Activated CD4-positive, alpha-beta T cell treated with anti-CD3 and anti-CD28 coated beads, Interleukin-2, amount 50 U/mL, for 4 hours (primary cell): ENCODE measurements around the gene STATH.
"Not testable (repeated sequence)": the region's sequence is repeated elsewhere in the genome, so short reads cannot be mapped to it uniquely, and the experiment has no call there.

Source experiments
- DNase-seq, 2 experiments: peaks; one replicate each; pipeline ENCODE4 v3.0.0-alpha.2; 2020

STATH gene

GRCh38 chr4:69995526-69996016, at the start of gene STATH:
Gene STATH, plus strand, starts transcription at chr4:69995966. Its CDS starts 2,472 bp downstream, at chr4:69998438.
- DNase-seq: no peak

DNA sequence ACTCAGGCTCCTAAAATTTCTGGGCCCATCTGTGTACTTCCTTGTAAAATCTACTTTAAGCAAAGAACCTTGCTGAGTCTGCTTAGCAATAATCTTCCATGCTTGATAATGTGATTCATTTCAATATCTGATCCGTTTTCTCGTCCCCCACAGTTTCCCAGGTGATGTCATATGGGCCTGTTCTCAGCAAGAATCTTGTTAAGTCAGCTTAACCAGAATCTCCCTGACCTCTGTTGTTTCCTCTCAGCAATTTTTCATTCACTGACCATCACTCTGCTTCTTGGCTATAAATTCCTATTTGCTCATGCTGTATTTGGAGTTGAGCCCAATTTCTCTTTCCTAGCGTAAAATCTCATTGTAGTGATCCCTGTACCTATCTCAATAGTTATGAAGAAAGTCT, 44.2 kb upstream of the STATH start:
- DNase-seq: no peak

GRCh38 chr4:69957209-69957608, 38.6 kb upstream of the STATH start:
- no peak for DNase-seq

GRCh38 chr4:69965628-69966027, 30.1 kb upstream of the STATH start, which contains the start of gene CSN2:
Gene CSN2, minus strand, starts transcription at chr4:69965728. Its CDS starts 4,733 bp downstream, at chr4:69960995.
- DNase-seq: no peak

DNA sequence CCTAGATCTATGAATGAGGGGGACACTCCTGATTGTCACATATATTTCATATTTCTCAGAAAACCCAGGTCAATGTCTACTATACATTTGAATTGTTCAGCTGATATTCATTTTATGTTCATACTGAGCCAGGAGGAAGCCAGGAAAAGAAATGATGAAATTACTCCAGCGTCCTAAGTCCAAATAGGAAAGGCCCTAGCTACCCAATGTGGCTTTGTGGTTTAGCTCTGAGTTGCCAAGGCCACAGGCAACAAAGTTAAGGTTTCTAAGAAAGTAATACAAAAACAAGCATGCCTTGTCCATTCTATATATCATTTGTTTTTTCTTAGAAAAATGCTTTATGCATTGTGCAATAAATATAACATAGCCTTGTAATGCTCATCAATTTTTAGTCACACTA, 25.7 kb upstream of the STATH start:
- no peak for DNase-seq

DNA sequence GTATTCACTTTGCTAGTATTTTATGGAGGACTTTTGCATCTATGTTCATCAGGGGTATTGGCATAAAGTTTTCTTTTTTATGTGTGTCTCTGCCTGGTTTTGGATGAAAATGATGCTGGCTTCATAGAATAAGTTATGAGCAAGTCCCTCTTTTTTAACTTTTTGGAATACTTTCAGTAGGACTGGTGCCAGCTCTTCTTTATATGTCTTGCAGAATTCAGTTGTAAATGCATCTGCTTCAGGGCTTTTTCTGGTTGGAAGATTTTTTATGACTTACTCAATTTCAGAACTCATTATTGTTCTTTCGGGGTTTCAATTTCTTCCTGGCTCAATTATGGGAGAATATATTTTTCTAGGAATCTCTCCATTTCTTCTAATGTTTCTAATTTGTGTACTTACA, 21.1 kb upstream of the STATH start:
- DNase-seq: no peak

DNA sequence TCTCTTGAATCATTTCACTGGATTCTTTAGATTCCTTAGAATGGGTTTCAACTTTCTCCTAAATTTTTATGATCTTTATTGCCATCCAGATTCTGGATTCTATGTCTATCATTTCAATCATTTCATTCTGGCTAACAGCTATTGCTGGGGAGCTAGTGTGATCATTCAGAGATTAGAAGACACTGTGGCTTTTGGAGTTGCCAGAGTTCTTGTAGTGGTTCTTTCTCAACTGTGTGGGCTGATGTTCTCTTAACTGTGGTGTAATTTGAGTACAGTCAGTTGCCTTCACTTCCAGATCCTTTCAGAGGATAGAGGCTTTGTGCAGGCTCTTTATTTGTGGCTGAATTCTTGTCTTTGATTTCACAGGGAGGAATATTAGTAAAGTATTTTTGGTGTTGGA, 18.2 kb upstream of the STATH start:
- DNase-seq: no peak

DNA sequence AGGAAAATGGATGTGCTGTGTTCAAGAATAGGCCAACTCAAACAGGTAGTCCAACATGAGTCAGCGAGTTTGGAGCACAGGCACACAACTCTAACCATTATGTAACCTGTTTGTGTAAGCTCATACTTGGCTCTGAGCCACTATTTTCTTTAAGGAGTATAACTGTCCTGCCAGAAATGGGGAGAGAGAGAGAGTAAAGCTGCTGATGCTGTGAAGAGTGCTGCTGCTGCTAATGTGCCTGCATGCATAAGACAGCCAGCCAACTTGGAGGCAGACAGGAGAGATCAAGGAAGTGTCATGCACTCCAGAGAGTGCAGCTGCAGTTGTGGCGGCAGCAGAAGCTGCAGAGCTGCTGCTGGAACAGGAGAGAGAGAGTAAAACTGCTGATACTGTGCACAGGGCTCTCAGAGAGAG, 11.7 kb upstream of the STATH start:
- DNase-seq: no peak

DNA sequence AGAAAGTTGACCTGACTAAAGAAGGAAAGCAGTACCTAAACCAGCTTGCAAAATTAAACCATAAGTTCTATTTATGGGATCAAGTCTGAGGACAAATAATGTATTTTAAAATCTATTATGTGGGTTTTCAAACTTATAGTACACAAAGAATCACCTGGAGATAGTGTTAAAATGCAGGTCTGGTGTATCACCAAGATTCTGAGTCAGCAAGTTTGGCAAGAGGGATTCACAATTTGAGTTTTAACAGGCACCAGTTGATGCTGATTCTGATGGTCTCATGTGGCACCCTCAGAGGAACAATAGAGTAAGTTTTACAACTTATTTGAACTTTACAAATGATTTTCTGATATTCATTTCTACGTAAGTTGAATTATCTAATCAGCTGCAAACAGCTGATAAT, 9.1 kb upstream of the STATH start:
- DNase-seq: no peak

- no peak for DNase-seq
These were observed 4.8 kb upstream of the STATH start for GRCh38 chr4:69991016-69991415.

- no peak for DNase-seq
These were observed 984 bp upstream of the STATH start for GRCh38 chr4:69994782-69995181.

GRCh38 chr4:69999420-69999819, 3.7 kb downstream of the STATH start:
- DNase-seq: no peak

- DNase-seq: no peak
These were observed 4.9 kb downstream of the STATH start for GRCh38 chr4:70000711-70001110.

- DNase-seq: no peak
These were observed 6.7 kb downstream of the STATH start for GRCh38 chr4:70002507-70002906.

- no peak for DNase-seq
These were observed 13.0 kb downstream of the STATH start for GRCh38 chr4:70008771-70009170.

- DNase-seq: not testable (repeated sequence)
These were observed 23.2 kb downstream of the STATH start for GRCh38 chr4:70019006-70019405.

DNA sequence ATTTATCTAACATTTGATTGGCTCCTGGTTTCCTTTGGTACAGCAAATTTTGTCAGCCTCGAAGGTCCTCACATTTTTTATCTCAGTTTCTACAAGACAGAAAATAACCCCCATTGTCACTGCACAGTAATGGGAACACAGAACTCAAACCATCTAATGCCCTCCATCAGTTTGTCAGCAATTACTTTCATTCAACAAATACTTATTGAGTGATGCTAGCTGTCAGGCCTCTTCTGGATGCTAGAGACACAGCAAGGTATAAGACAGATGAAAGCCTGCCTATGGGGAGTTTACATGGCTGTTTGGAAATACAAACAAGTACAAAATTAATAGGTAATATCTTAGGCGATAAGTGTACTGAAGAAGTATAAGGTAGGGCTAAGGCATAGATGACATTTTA, 27.5 kb downstream of the STATH start:
- DNase-seq: no peak

GRCh38 chr4:70027011-70027410, 31.2 kb downstream of the STATH start:
- DNase-seq: no peak

DNA sequence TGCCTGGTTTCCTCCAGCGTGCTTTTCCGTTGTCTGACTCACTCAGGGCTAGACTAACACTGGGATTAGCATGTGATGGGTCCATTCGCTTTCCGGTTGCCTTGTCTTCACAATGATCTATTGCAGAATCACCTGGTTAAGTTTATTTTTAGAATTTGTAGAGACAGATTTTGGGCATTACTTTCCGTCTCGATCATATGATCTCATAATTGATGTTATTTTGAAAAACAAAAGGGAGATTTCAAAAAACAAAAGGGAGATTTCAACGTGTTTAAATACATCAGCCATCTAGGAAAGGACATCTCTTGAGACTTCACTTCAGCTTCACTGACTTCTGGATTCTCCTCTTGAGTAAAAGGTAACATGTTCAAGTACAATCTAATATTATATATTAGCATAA, 32.4 kb downstream of the STATH start, which contains the start of gene HTN3:
Gene HTN3 (plus strand): TSS at position 301 of the 400 bp plus-strand sequence. CDS start 2,282 bp downstream, outside the sequence.
- DNase-seq: not testable (repeated sequence)

DNA sequence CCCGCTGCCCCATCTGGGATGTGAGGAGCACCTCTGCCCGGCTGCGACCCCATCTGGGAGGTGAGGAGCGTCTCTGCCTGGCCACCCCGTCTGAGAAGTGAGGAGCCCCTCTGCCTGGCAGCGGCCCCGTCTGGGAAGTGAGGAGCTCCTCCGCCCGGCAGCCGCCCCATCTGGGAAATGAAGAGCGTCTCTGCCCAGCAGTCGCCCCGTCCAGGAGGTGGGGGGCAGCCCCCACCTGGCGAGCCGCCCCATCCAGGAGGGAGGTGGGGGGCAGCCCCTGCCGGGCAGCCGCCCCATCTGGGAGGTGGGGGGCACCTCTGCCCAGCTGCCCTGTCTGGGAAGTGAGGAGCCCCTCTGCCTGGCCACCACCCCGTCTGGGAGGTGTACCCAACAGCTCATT, 41.8 kb downstream of the STATH start:
- not testable (repeated sequence) for DNase-seq

GRCh38 chr4:70039928-70040327, 44.2 kb downstream of the STATH start:
- not testable (repeated sequence) for DNase-seq

GRCh38 chr4:70041652-70042286, 46.0 kb downstream of the STATH start:
- DNase-seq: no peak

DNA sequence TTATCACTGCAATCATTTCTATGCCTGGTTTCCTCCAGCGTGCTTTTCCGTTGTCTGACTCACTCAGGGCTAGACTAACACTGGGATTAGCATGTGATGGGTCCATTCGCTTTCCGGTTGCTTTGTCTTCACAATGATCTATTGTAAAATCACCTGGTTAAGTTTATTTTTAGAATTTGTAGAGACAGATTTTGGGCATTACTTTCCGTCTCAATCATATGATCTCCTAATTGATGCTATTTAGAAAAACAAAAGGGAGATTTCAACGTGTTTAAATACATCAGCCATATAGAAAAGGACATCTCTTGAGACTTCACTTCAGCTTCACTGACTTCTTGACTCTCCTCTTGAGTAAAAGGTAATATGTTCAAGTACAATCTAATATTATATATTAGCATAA, 54.4 kb downstream of the STATH start, which contains the start of gene HTN1:
Gene HTN1 (plus strand): TSS at position 301 of the 400 bp plus-strand sequence. CDS start 2,639 bp downstream, outside the sequence.
- not testable (repeated sequence) for DNase-seq
